Activated T-cell treated with anti-CD3 and anti-CD28 coated beads, Interleukin-2, amount 50 U/mL, for 24 hours (primary cell): ENCODE data around the gene SAYSD1.

Experiments
- DNase-seq: peaks from one replicate; pipeline ENCODE4 v3.0.0-alpha.2; 2020
- H3K27ac Mint-ChIP-seq: 2 replicates; pipeline ENCODE4 v1.8.0; 2020; ENCODE audit warnings: mild to moderate bottlenecking, mixed read lengths
- H3K27me3 Mint-ChIP-seq: 2 replicates; pipeline ENCODE4 v1.8.0; 2020; ENCODE audit warnings: mixed read lengths
- H3K36me3 Mint-ChIP-seq: 2 replicates; pipeline ENCODE4 v1.8.0; 2020; ENCODE audit warnings: low read depth, mixed read lengths
- H3K4me1 Mint-ChIP-seq: 2 replicates; pipeline ENCODE4 v1.8.0; 2020; ENCODE audit warnings: low read depth, mixed read lengths
- H3K4me3 Mint-ChIP-seq: 2 replicates; pipeline ENCODE4 v1.8.0; 2020; ENCODE audit warnings: mild to moderate bottlenecking, moderate library complexity, mixed read lengths
- H3K9me3 Mint-ChIP-seq: 2 replicates; pipeline ENCODE4 v1.8.0; 2020; ENCODE audit warnings: mixed read lengths

The SAYSD1 gene

GRCh38 chr6:39128832-39129231 is 13.8 kb upstream of the SAYSD1 start:
- no peak for DNase-seq
- Mint-ChIP-seq H3K36me3 (no peaks in the 10 kb centered on the region), H3K27me3 (peaks cover 4% of the 10 kb centered on the region), H3K4me1 (no peaks in the 10 kb centered on the region), H3K4me3 (no peak overlapping the region), H3K27ac (no peak overlapping the region), H3K9me3 (no peaks in the 10 kb centered on the region)

- Mint-ChIP-seq H3K9me3 (no peaks in the 10 kb centered on the region), H3K36me3 (no peaks in the 10 kb centered on the region), H3K27ac (no peak overlapping the region), H3K4me1 (no peaks in the 10 kb centered on the region), H3K4me3 (no peak overlapping the region), H3K27me3 (peaks cover 4% of the 10 kb centered on the region)
- DNase-seq = no peak
These were observed 13.1 kb upstream of the SAYSD1 start for GRCh38 chr6:39128106-39128505.

- Mint-ChIP-seq H3K27ac (no peak overlapping the region), H3K36me3 (no peaks in the 10 kb centered on the region)
These were observed 9.1 kb upstream of the SAYSD1 start for GRCh38 chr6:39124114-39124513.

GRCh38 chr6:39118921-39119320 is 3.9 kb upstream of the SAYSD1 start:
- peaks cover 5% of the 10 kb centered on the region for H3K36me3 Mint-ChIP-seq
- no peak overlapping the region for H3K4me3 Mint-ChIP-seq

More at GRCh38 chr6:39124114-39124513, 9.1 kb upstream of the SAYSD1 start:
- Mint-ChIP-seq H3K4me3 (no peak overlapping the region), H3K9me3 (no peaks in the 10 kb centered on the region), H3K4me1 (no peaks in the 10 kb centered on the region), H3K27me3 (no peaks in the 10 kb centered on the region)
- DNase-seq = no peak

GRCh38 chr6:39114388-39114703 is 640 bp downstream of the SAYSD1 start:
- peaks cover 72% of the 10 kb centered on the region for H3K4me1 Mint-ChIP-seq
- no peaks in the 10 kb centered on the region for H3K27me3 Mint-ChIP-seq
- H3K36me3 Mint-ChIP-seq = peaks cover 32% of the 10 kb centered on the region
- peak overlapping the region; percentile 91 for H3K4me3 Mint-ChIP-seq
- no peak for DNase-seq
- H3K9me3 Mint-ChIP-seq = no peaks in the 10 kb centered on the region
- H3K27ac Mint-ChIP-seq = peak overlapping the region; percentile 99

More at GRCh38 chr6:39118921-39119320, 3.9 kb upstream of the SAYSD1 start:
- Mint-ChIP-seq H3K9me3 (no peaks in the 10 kb centered on the region), H3K4me1 (peaks cover 27% of the 10 kb centered on the region), H3K27ac (no peak overlapping the region), H3K27me3 (no peaks in the 10 kb centered on the region)
- no peak for DNase-seq

GRCh38 chr6:39113788-39114187 is 1.2 kb downstream of the SAYSD1 start:
- Mint-ChIP-seq H3K27me3 (no peaks in the 10 kb centered on the region), H3K4me1 (peaks cover 77% of the 10 kb centered on the region), H3K27ac (peak overlapping the region; percentile 99), H3K4me3 (peak overlapping the region; percentile 91), H3K36me3 (peaks cover 38% of the 10 kb centered on the region), H3K9me3 (no peaks in the 10 kb centered on the region)
- no peak for DNase-seq

GRCh38 chr6:39111280-39111679 is 3.7 kb downstream of the SAYSD1 start:
- Mint-ChIP-seq H3K36me3 (peaks cover 56% of the 10 kb centered on the region), H3K4me1 (peaks cover 84% of the 10 kb centered on the region), H3K27ac (peak overlapping the region; percentile 97), H3K4me3 (peak overlapping the region; percentile 78), H3K27me3 (no peaks in the 10 kb centered on the region), H3K9me3 (no peaks in the 10 kb centered on the region)
- no peak for DNase-seq

- H3K36me3 Mint-ChIP-seq = peaks cover 77% of the 10 kb centered on the region
These were observed 6.7 kb downstream of the SAYSD1 start for GRCh38 chr6:39108041-39108839.

GRCh38 chr6:39107641-39108040 is 7.3 kb downstream of the SAYSD1 start:
- Mint-ChIP-seq H3K9me3 (no peaks in the 10 kb centered on the region), H3K4me1 (peaks cover 67% of the 10 kb centered on the region), H3K27me3 (no peaks in the 10 kb centered on the region), H3K36me3 (peaks cover 82% of the 10 kb centered on the region), H3K27ac (no peak overlapping the region), H3K4me3 (no peak overlapping the region)
- no peak for DNase-seq

More at GRCh38 chr6:39108041-39108839, 6.7 kb downstream of the SAYSD1 start:
- no peaks in the 10 kb centered on the region for H3K9me3 Mint-ChIP-seq
- no peak overlapping the region for H3K27ac Mint-ChIP-seq
- peaks cover 70% of the 10 kb centered on the region for H3K4me1 Mint-ChIP-seq
- H3K27me3 Mint-ChIP-seq = no peaks in the 10 kb centered on the region
- H3K4me3 Mint-ChIP-seq = no peak overlapping the region
- no peak for DNase-seq

- Mint-ChIP-seq H3K27ac (no peak overlapping the region), H3K27me3 (no peaks in the 10 kb centered on the region), H3K4me1 (peaks cover 65% of the 10 kb centered on the region), H3K4me3 (no peak overlapping the region), H3K36me3 (peaks cover 82% of the 10 kb centered on the region), H3K9me3 (no peaks in the 10 kb centered on the region)
- DNase-seq = no peak
These were observed 8.0 kb downstream of the SAYSD1 start for GRCh38 chr6:39107034-39107433.

GRCh38 chr6:39104528-39104927 is 10.5 kb downstream of the SAYSD1 start:
- H3K4me1 Mint-ChIP-seq = peaks cover 52% of the 10 kb centered on the region
- H3K4me3 Mint-ChIP-seq = no peak overlapping the region
- H3K36me3 Mint-ChIP-seq = peaks cover 64% of the 10 kb centered on the region
- no peaks in the 10 kb centered on the region for H3K27me3 Mint-ChIP-seq
- no peak for DNase-seq
- H3K27ac Mint-ChIP-seq = no peak overlapping the region
- no peaks in the 10 kb centered on the region for H3K9me3 Mint-ChIP-seq

- Mint-ChIP-seq H3K27ac (no peak overlapping the region), H3K36me3 (peaks cover 50% of the 10 kb centered on the region), H3K27me3 (no peaks in the 10 kb centered on the region), H3K4me1 (peaks cover 41% of the 10 kb centered on the region), H3K4me3 (no peak overlapping the region), H3K9me3 (no peaks in the 10 kb centered on the region)
- no peak for DNase-seq
These were observed 12.2 kb downstream of the SAYSD1 start for GRCh38 chr6:39102821-39103136.

GRCh38 chr6:39102071-39102820 is 12.7 kb downstream of the SAYSD1 start:
- DNase-seq = no peak
- Mint-ChIP-seq H3K9me3 (no peaks in the 10 kb centered on the region), H3K27me3 (no peaks in the 10 kb centered on the region), H3K4me3 (no peak overlapping the region), H3K36me3 (peaks cover 46% of the 10 kb centered on the region), H3K27ac (no peak overlapping the region), H3K4me1 (peaks cover 37% of the 10 kb centered on the region)

- no peaks in the 10 kb centered on the region for H3K27me3 Mint-ChIP-seq
- H3K4me1 Mint-ChIP-seq = peaks cover 23% of the 10 kb centered on the region
- no peak for DNase-seq
- H3K4me3 Mint-ChIP-seq = no peak overlapping the region
- no peak overlapping the region for H3K27ac Mint-ChIP-seq
- peaks cover 31% of the 10 kb centered on the region for H3K36me3 Mint-ChIP-seq
- no peaks in the 10 kb centered on the region for H3K9me3 Mint-ChIP-seq
These were observed 14.6 kb downstream of the SAYSD1 start for GRCh38 chr6:39100358-39100757.

GRCh38 chr6:39095578-39095977 is 19.4 kb downstream of the SAYSD1 start:
- no peak for DNase-seq
- Mint-ChIP-seq H3K4me1 (peaks cover 8% of the 10 kb centered on the region), H3K4me3 (no peak overlapping the region), H3K27ac (no peak overlapping the region), H3K9me3 (no peaks in the 10 kb centered on the region), H3K36me3 (no peaks in the 10 kb centered on the region), H3K27me3 (peaks cover 16% of the 10 kb centered on the region)
